GM12878 (cell line): ENCODE measurements around the gene PAGE2. TPM values are rescaled to one million over a fixed set of nuclear protein-coding genes. Genes with fewer than 3 reads are reported as not detected.

Source experiments
- polyA plus RNA-seq, 11 experiments: library from polyadenylated mRNA; depleted of rRNA in 4 of 11; unstranded in 6 of 11; stranded (reverse) in 5 of 11; fragments of >200 nt; fragmentation: Nextera tagmentation in 4 of 11; fragmentation: Illumina TruSeq in 1 of 11; extraction: Ambion mirVana in 4 of 11; extraction: Trizol in 1 of 11; gene quantifications; 1 replicate in 1 of 11; 2 replicates in 10 of 11; pipeline versions ENCODE4 v1.2.1 to v1.2.3, GENCODE V29; 2011 to 2016; ENCODE audit warnings: inconsistent platforms in 2 of 11, missing spikeins in 2 of 11, low read depth in 1 of 11
- total RNA-seq, 4 experiments: library from RNA; depleted of rRNA in 3 of 4; stranded (reverse); fragments of >200 nt in 3 of 4; fragmentation: Illumina TruSeq in 1 of 4; extraction: Trizol in 1 of 4; gene quantifications; 2 replicates each; pipeline versions ENCODE4 v1.2.1 to v1.2.3, GENCODE V29; 2013 to 2021

The PAGE2 gene
- total and polyA plus RNA-seq, 10 of the 15 experiments (the other 5 are each of a cell fraction or from before 2014, with no cell fraction given), result 0.81 TPM; not detected in 9

Other genes starting within 250 kb of the PAGE2 start
- not detected in 2 replicates for gene TRO, start 168.2 kb upstream of the PAGE2 start, total RNA-seq (2014; rRNA removed)
- gene TRO, start 168.2 kb upstream of the PAGE2 start, total RNA-seq (2014; rRNA removed; fragmentation: Illumina TruSeq; extraction: Trizol), result not detected in 2 replicates
- gene TRO, start 168.2 kb upstream of the PAGE2 start, total RNA-seq (2021), result 0.16 TPM in 1 of 2 replicates, not detected in the other
- 0.33 and 1.0 TPM in 2 replicates for gene TRO, start 168.2 kb upstream of the PAGE2 start, polyA plus RNA-seq (2011; rRNA removed)
- not detected in 2 replicates for gene TRO, start 168.2 kb upstream of the PAGE2 start, polyA plus RNA-seq (2014; fragmentation: Illumina TruSeq; extraction: Trizol)
- under 1 TPM in 1 of 2 experiments, not detected in 1; 0.02 TPM for gene TRO, start 168.2 kb upstream of the PAGE2 start, polyA plus RNA-seq (2014; fragmentation: Nextera tagmentation; extraction: Ambion mirVana)
- gene TRO, start 168.2 kb upstream of the PAGE2 start, polyA plus RNA-seq (2014; rRNA removed), result not detected in 2 replicates
- under 1 TPM in 1 of 2 experiments, not detected in 1; 0.35 TPM for gene TRO, start 168.2 kb upstream of the PAGE2 start, polyA plus RNA-seq (2016; fragmentation: Nextera tagmentation; extraction: Ambion mirVana)
- 0.11 and 0.45 TPM in 2 replicates for gene PFKFB1, start 94.8 kb upstream of the PAGE2 start, total RNA-seq (2014; rRNA removed)
- gene PFKFB1, start 94.8 kb upstream of the PAGE2 start, total RNA-seq (2014; rRNA removed; fragmentation: Illumina TruSeq; extraction: Trizol), result 0.27 and 0.41 TPM in 2 replicates
- gene PFKFB1, start 94.8 kb upstream of the PAGE2 start, total RNA-seq (2021), result 0.35 and 0.38 TPM in 2 replicates
- 0.43 and 0.48 TPM in 2 replicates for gene PFKFB1, start 94.8 kb upstream of the PAGE2 start, polyA plus RNA-seq (2011; rRNA removed)
- gene PFKFB1, start 94.8 kb upstream of the PAGE2 start, polyA plus RNA-seq (2014; fragmentation: Illumina TruSeq; extraction: Trizol), result 0.44 and 1.00 TPM in 2 replicates
- under 1 TPM; 0.23 to 0.33 TPM for gene PFKFB1, start 94.8 kb upstream of the PAGE2 start, polyA plus RNA-seq (2014; fragmentation: Nextera tagmentation; extraction: Ambion mirVana)
- gene PFKFB1, start 94.8 kb upstream of the PAGE2 start, polyA plus RNA-seq (2014; rRNA removed), result 0.34 and 0.35 TPM in 2 replicates
- under 1 TPM; 0.13 to 0.59 TPM for gene PFKFB1, start 94.8 kb upstream of the PAGE2 start, polyA plus RNA-seq (2016; fragmentation: Nextera tagmentation; extraction: Ambion mirVana)
- gene APEX2, start 88.7 kb upstream of the PAGE2 start, total RNA-seq (2014; rRNA removed), result 14.3 and 14.9 TPM in 2 replicates
- 15.4 and 17.3 TPM in 2 replicates for gene APEX2, start 88.7 kb upstream of the PAGE2 start, total RNA-seq (2014; rRNA removed; fragmentation: Illumina TruSeq; extraction: Trizol)
- gene APEX2, start 88.7 kb upstream of the PAGE2 start, total RNA-seq (2021), result 35.4 and 38.9 TPM in 2 replicates
- gene APEX2, start 88.7 kb upstream of the PAGE2 start, polyA plus RNA-seq (2011; rRNA removed), result 21.1 and 41.7 TPM in 2 replicates
- 24.5 and 35.7 TPM in 2 replicates for gene APEX2, start 88.7 kb upstream of the PAGE2 start, polyA plus RNA-seq (2014; fragmentation: Illumina TruSeq; extraction: Trizol)
- gene APEX2, start 88.7 kb upstream of the PAGE2 start, polyA plus RNA-seq (2014; fragmentation: Nextera tagmentation; extraction: Ambion mirVana), result 10 to 100 TPM; 18.9 to 20.4 TPM
- 43.5 and 44.2 TPM in 2 replicates for gene APEX2, start 88.7 kb upstream of the PAGE2 start, polyA plus RNA-seq (2014; rRNA removed)
- 10 to 100 TPM; 51.4 to 51.7 TPM for gene APEX2, start 88.7 kb upstream of the PAGE2 start, polyA plus RNA-seq (2016; fragmentation: Nextera tagmentation; extraction: Ambion mirVana)
- not detected in 2 replicates for gene ALAS2, start 58.0 kb upstream of the PAGE2 start, total RNA-seq (2014; rRNA removed)
- not detected in 2 replicates for gene ALAS2, start 58.0 kb upstream of the PAGE2 start, total RNA-seq (2014; rRNA removed; fragmentation: Illumina TruSeq; extraction: Trizol)
- gene ALAS2, start 58.0 kb upstream of the PAGE2 start, total RNA-seq (2021), result not detected in 2 replicates
- not detected in 2 replicates for gene ALAS2, start 58.0 kb upstream of the PAGE2 start, polyA plus RNA-seq (2011; rRNA removed)
- not detected in 2 replicates for gene ALAS2, start 58.0 kb upstream of the PAGE2 start, polyA plus RNA-seq (2014; fragmentation: Illumina TruSeq; extraction: Trizol)
- not detected for gene ALAS2, start 58.0 kb upstream of the PAGE2 start, polyA plus RNA-seq (2014; fragmentation: Nextera tagmentation; extraction: Ambion mirVana)
- not detected in 2 replicates for gene ALAS2, start 58.0 kb upstream of the PAGE2 start, polyA plus RNA-seq (2014; rRNA removed)
- gene ALAS2, start 58.0 kb upstream of the PAGE2 start, polyA plus RNA-seq (2016; fragmentation: Nextera tagmentation; extraction: Ambion mirVana), result not detected
- not detected in 2 replicates for gene PAGE2B, start 14.0 kb upstream of the PAGE2 start, total RNA-seq (2014; rRNA removed)
- not detected in 2 replicates for gene PAGE2B, start 14.0 kb upstream of the PAGE2 start, total RNA-seq (2014; rRNA removed; fragmentation: Illumina TruSeq; extraction: Trizol)
- gene PAGE2B, start 14.0 kb upstream of the PAGE2 start, total RNA-seq (2021), result not detected in 2 replicates
- 0.65 and 0.94 TPM in 2 replicates for gene PAGE2B, start 14.0 kb upstream of the PAGE2 start, polyA plus RNA-seq (2011; rRNA removed)
- gene PAGE2B, start 14.0 kb upstream of the PAGE2 start, polyA plus RNA-seq (2014; fragmentation: Illumina TruSeq; extraction: Trizol), result not detected in 2 replicates
- under 1 TPM in 1 of 2 experiments, not detected in 1; 0.22 TPM for gene PAGE2B, start 14.0 kb upstream of the PAGE2 start, polyA plus RNA-seq (2014; fragmentation: Nextera tagmentation; extraction: Ambion mirVana)
- 0.32 TPM in 1 of 2 replicates, not detected in the other for gene PAGE2B, start 14.0 kb upstream of the PAGE2 start, polyA plus RNA-seq (2014; rRNA removed)
- gene PAGE2B, start 14.0 kb upstream of the PAGE2 start, polyA plus RNA-seq (2016; fragmentation: Nextera tagmentation; extraction: Ambion mirVana), result not detected
- not detected in 2 replicates for gene PAGE5, start 131.3 kb downstream of the PAGE2 start, total RNA-seq (2014; rRNA removed)
- gene PAGE5, start 131.3 kb downstream of the PAGE2 start, total RNA-seq (2014; rRNA removed; fragmentation: Illumina TruSeq; extraction: Trizol), result 0.45 TPM in 1 of 2 replicates, not detected in the other
- not detected in 2 replicates for gene PAGE5, start 131.3 kb downstream of the PAGE2 start, total RNA-seq (2021)
- gene PAGE5, start 131.3 kb downstream of the PAGE2 start, polyA plus RNA-seq (2011; rRNA removed), result 3.7 and 4.2 TPM in 2 replicates
- gene PAGE5, start 131.3 kb downstream of the PAGE2 start, polyA plus RNA-seq (2014; fragmentation: Illumina TruSeq; extraction: Trizol), result not detected in 2 replicates
- gene PAGE5, start 131.3 kb downstream of the PAGE2 start, polyA plus RNA-seq (2014; fragmentation: Nextera tagmentation; extraction: Ambion mirVana), result under 1 TPM; 0.23 to 0.49 TPM
- gene PAGE5, start 131.3 kb downstream of the PAGE2 start, polyA plus RNA-seq (2014; rRNA removed), result not detected in 2 replicates
- gene PAGE5, start 131.3 kb downstream of the PAGE2 start, polyA plus RNA-seq (2016; fragmentation: Nextera tagmentation; extraction: Ambion mirVana), result not detected
- not detected in 2 replicates for gene PAGE3, start 175.9 kb downstream of the PAGE2 start, total RNA-seq (2014; rRNA removed)
- not detected in 2 replicates for gene PAGE3, start 175.9 kb downstream of the PAGE2 start, total RNA-seq (2014; rRNA removed; fragmentation: Illumina TruSeq; extraction: Trizol)
- not detected in 2 replicates for gene PAGE3, start 175.9 kb downstream of the PAGE2 start, total RNA-seq (2021)
- not detected in 2 replicates for gene PAGE3, start 175.9 kb downstream of the PAGE2 start, polyA plus RNA-seq (2011; rRNA removed)
- gene PAGE3, start 175.9 kb downstream of the PAGE2 start, polyA plus RNA-seq (2014; fragmentation: Illumina TruSeq; extraction: Trizol), result not detected in 2 replicates
- gene PAGE3, start 175.9 kb downstream of the PAGE2 start, polyA plus RNA-seq (2014; fragmentation: Nextera tagmentation; extraction: Ambion mirVana), result not detected
- gene PAGE3, start 175.9 kb downstream of the PAGE2 start, polyA plus RNA-seq (2014; rRNA removed), result not detected in 2 replicates
- not detected for gene PAGE3, start 175.9 kb downstream of the PAGE2 start, polyA plus RNA-seq (2016; fragmentation: Nextera tagmentation; extraction: Ambion mirVana)